HCT116 (cell line): Measurements from ENCODE around the gene TRPV5. TPM values are rescaled to one million over a fixed set of nuclear protein-coding genes. Genes with fewer than 3 reads are reported as not detected.

Experiments used
- ATAC-seq: fragments of 200-7000 bp; cut with Tn5 transposase; 2 replicates; pipeline ENCODE4 v1.9.1; 2020; ENCODE audit warnings: mild to moderate bottlenecking, moderate library complexity
- BruUV-seq: library from RNA; stranded (reverse); fragments of 400-500 nt; replicated peaks from 2 replicates; lab custom pipeline; 2021; lab: Mats Ljungman, UMichigan
- CTCF ChIA-PET: fragments of 300-600 bp; sonication (Branson Sonifier 250); formaldehyde crosslinking; loops from one replicate; lab custom pipeline; 2021; ENCODE audit warnings: antibody characterized with exemption; lab: Charles Lee
- POLR2A ChIA-PET: fragments of 300-600, 350-600 bp; sonication (Branson Sonifier 250); formaldehyde crosslinking; loops from one replicate; lab custom pipeline; 2021; ENCODE audit warnings: antibody characterized with exemption; lab: Charles Lee
- RAD21 ChIA-PET, 2 experiments: fragments of 300-600 bp; sonication (Branson Sonifier 250); formaldehyde crosslinking; loops; one replicate each; lab custom pipeline; 2023; ENCODE audit warnings: low total read pairs in 2 of 2; ENCODE audit not compliant: uncharacterized antibody in 2 of 2, unreplicated experiment in 2 of 2, low non-redundant PET in 1 of 2; lab: Charles Lee
- DNase-seq: peaks from one replicate; pipeline ENCODE4 v3.0.0-alpha.2; 2010; ENCODE audit warnings: low read depth, low spot score
- H2AFZ ChIP-seq: fragments of 200-600 bp; shearing (Covaris generic), sonication (generic); 2 replicates; pipeline ENCODE4 v1.6.1; 2017; ENCODE audit warnings: low read depth, mixed run types, mixed read lengths, antibody characterized with exemption, low read length; ENCODE audit not compliant: poor library complexity, severe bottlenecking
- H3K27ac ChIP-seq: 2 replicates; pipeline ENCODE4 v1.5.1; 2012; ENCODE audit warnings: low read depth, low read length
- H3K27me3 ChIP-seq: fragments of 200-600 bp; sonication (generic); 2 replicates; pipeline ENCODE4 v1.6.1; 2016; ENCODE audit warnings: mixed run types, low read length, mixed read lengths; ENCODE audit not compliant: insufficient read depth
- H3K36me3 ChIP-seq, 2 experiments: fragments of 200-500 bp in 1 of 2; fragments of 200-600 bp in 1 of 2; sonication (Bioruptor generic) in 1 of 2; sonication (generic) in 1 of 2; 2 replicates each; pipeline versions ENCODE4 v1.5.1 to v1.6.1; 2014 to 2016; ENCODE audit warnings: low read length in 2 of 2, inconsistent platforms in 1 of 2, mixed read lengths in 1 of 2, mixed run types in 1 of 2; ENCODE audit not compliant: insufficient read depth in 2 of 2, control insufficient read depth in 1 of 2
- H3K4me1 ChIP-seq, 2 experiments: fragments of 200-600 bp in 1 of 2; sonication (generic) in 1 of 2; 2 replicates each; pipeline versions ENCODE4 v1.5.1 to v1.6.1; 2012 to 2017; ENCODE audit warnings: low read length in 2 of 2, inconsistent platforms in 1 of 2, mild to moderate bottlenecking in 1 of 2, mixed read lengths in 1 of 2, mixed run types in 1 of 2, moderate library complexity in 1 of 2; ENCODE audit not compliant: insufficient read depth in 2 of 2, control insufficient read depth in 1 of 2
- H3K4me2 ChIP-seq: fragments of 200-600 bp; sonication (generic); 2 replicates; pipeline ENCODE4 v1.6.1; 2017; ENCODE audit warnings: mixed run types, low read length, mixed read lengths
- H3K4me3 ChIP-seq, 2 experiments: fragments of 200-600 bp in 1 of 2; sonication (generic) in 1 of 2; replicated peaks in 1 of 2; 2 replicates each; pipeline ENCODE4 v1.5.1; 2011 to 2016; ENCODE audit warnings: low read length in 2 of 2, control low read depth in 1 of 2, low read depth in 1 of 2, mild to moderate bottlenecking in 1 of 2, mixed read lengths in 1 of 2, mixed run types in 1 of 2
- H3K79me2 ChIP-seq: fragments of 200-600 bp; sonication (generic); 2 replicates; pipeline ENCODE4 v1.6.1; 2017; ENCODE audit warnings: mild to moderate bottlenecking, mixed run types, low read length, moderate library complexity, mixed read lengths; ENCODE audit not compliant: insufficient read depth
- H3K9ac ChIP-seq: fragments of 200-600 bp; sonication (generic); 2 replicates; pipeline ENCODE4 v1.6.1; 2016; ENCODE audit warnings: low read length, mixed read lengths
- H3K9me2 ChIP-seq: fragments of 200-600 bp; sonication (generic), shearing (Covaris generic); 2 replicates; pipeline ENCODE4 v1.6.1; 2017; ENCODE audit warnings: mixed run types, mild to moderate bottlenecking, moderate library complexity; ENCODE audit not compliant: insufficient read depth
- H3K9me3 ChIP-seq, 2 experiments: fragments of 200-500 bp in 1 of 2; fragments of 200-600 bp in 1 of 2; sonication (Bioruptor generic) in 1 of 2; sonication (generic) in 1 of 2; 2 replicates each; pipeline ENCODE4 v1.6.1; 2014 to 2017; ENCODE audit warnings: low read length in 2 of 2, mixed read lengths in 2 of 2, inconsistent platforms in 1 of 2, low read depth in 1 of 2, mild to moderate bottlenecking in 1 of 2, mixed run types in 1 of 2, moderate library complexity in 1 of 2; ENCODE audit not compliant: control insufficient read depth in 1 of 2, insufficient read depth in 1 of 2
- H4K20me1 ChIP-seq: fragments of 200-600 bp; sonication (generic), shearing (Covaris generic); 2 replicates; pipeline ENCODE4 v1.6.1; 2017; ENCODE audit warnings: mixed run types, mild to moderate bottlenecking, moderate library complexity; ENCODE audit not compliant: insufficient read depth
- CEBPB ChIP-seq: IDR thresholded peaks from 2 replicates; pipeline ENCODE4 v1.6.1; 2012; ENCODE audit warnings: low read depth
- ELF1 ChIP-seq: IDR thresholded peaks from 2 replicates; pipeline ENCODE4 v1.6.1; 2012; ENCODE audit warnings: low read depth, borderline replicate concordance
- EZH2 ChIP-seq: fragments of 200-600 bp; sonication (generic); IDR thresholded peaks from 2 replicates; pipeline ENCODE4 v1.6.1; 2017; ENCODE audit warnings: antibody characterized with exemption, mixed run types
- EZH2phosphoT487 ChIP-seq: fragments of 200-600 bp; IDR thresholded peaks from 2 replicates; pipeline ENCODE4 v1.6.1; 2018; ENCODE audit warnings: antibody characterized with exemption, borderline replicate concordance
- JUND ChIP-seq: IDR thresholded peaks from 2 replicates; pipeline ENCODE4 v1.6.1; 2012
- RAD21 ChIP-seq: IDR thresholded peaks from 2 replicates; pipeline ENCODE4 v1.6.1; 2012; ENCODE audit warnings: low read depth, mild to moderate bottlenecking
- SIN3A ChIP-seq: IDR thresholded peaks from 2 replicates; pipeline ENCODE4 v1.6.1; 2012; ENCODE audit warnings: low read depth
- SP1 ChIP-seq: IDR thresholded peaks from 2 replicates; pipeline ENCODE4 v1.6.1; 2012; ENCODE audit warnings: low read depth
- TCF7L2 ChIP-seq: IDR thresholded peaks from 2 replicates; pipeline ENCODE4 v1.7.0; 2011; ENCODE audit warnings: borderline replicate concordance, inconsistent platforms; ENCODE audit not compliant: insufficient read depth, insufficient read length; ENCODE audit errors: extremely low read depth
- intact Hi-C: fragments of 100-400 bp; cut with micrococcal nuclease; formaldehyde crosslinking; loops from 2 replicates; pipeline ENCODE4 v1.10.0; 2022
- total RNA-seq: library from RNA; stranded (reverse); gene quantifications from one replicate; pipeline ENCODE4 v1.2.1, GENCODE V29; 2021; ENCODE audit not compliant: unreplicated experiment
- TF ChIP-seq, protein P1 (sequence below), 3 experiments: fragments of 200-600 bp in 1 of 3; sonication (generic) in 1 of 3; IDR thresholded peaks in 2 of 3; conservative IDR thresholded peaks in 1 of 3; 2 replicates each; pipeline ENCODE4 v1.5.1; 2012 to 2017; ENCODE audit warnings: low read depth in 2 of 3, low read length in 2 of 3, antibody characterized with exemption in 1 of 3, borderline replicate concordance in 1 of 3, control low read depth in 1 of 3, mild to moderate bottlenecking in 1 of 3, mixed read lengths in 1 of 3, mixed run types in 1 of 3, moderate library complexity in 1 of 3; ENCODE audit not compliant: insufficient read depth in 1 of 3

The TRPV5 gene
- total RNA-seq, 1 experiment from 2014 or later, result not detected

DNA sequence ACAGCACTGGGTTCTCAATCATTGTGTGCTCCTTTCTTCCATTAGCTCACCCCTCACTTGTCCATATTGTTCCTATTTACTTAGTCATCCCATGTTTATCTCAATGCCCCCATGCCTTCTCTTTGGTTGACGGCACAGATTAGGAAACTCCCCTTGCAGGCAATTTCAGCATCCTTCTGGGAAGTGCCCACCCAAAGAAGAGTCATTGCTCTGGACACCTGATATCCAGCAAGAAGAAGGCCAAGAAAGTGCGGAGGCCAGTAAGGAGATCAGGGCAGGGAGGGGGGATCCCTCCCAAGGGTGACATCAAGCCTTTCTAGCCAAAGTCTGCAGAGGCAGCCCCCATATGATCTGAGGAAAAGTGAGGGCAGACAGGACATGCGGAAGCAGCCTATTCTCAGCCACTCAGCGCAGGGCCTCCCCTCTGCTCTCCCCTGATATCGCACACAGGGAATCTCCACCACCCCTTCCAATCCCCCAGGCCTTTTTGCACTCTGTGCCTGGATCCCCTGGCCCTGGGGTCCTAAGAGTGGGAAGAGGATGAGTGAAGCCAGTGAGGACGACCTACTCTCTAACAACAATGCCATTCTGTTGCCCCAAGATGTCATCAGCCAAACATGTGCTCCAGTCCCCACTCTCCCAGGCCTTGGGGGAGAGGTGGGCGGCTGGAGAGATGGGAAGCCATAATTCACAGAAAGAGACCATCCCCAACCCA lies 49.8 kb downstream of the TRPV5 start:
- no peaks in the 10 kb centered on the region for H3K36me3 ChIP-seq
- POLR2A ChIA-PET, result no interaction called here
- H3K4me2 ChIP-seq, result no peak overlapping the region
- H3K4me3 ChIP-seq, result no peak overlapping the region
- no peaks in the 10 kb centered on the region for H3K9me2 ChIP-seq
- RAD21 ChIA-PET, result no interaction called here
- peaks cover 4 to 10% of the 10 kb centered on the region in 2 experiments; a peak in 3 of 4 replicates for H3K4me1 ChIP-seq
- CTCF ChIA-PET, result interaction anchor here (1.6 kb wide), 1 partner anchor 118 kb away, joined by 4 read pairs; no protein-coding TSS in a partner anchor
- no peak overlapping the region for H3K27ac ChIP-seq
- no peak overlapping the region for H2AFZ ChIP-seq
- no peaks in the 10 kb centered on the region for H3K9me3 ChIP-seq
- no peak overlapping the region for H3K9ac ChIP-seq
- no TSS peak for BruUV-seq
- peaks cover 6% of the 10 kb centered on the region; the same call in 1 of the 2 replicates for H3K27me3 ChIP-seq
- no peak for ATAC-seq
- no peaks in the 10 kb centered on the region for H3K79me2 ChIP-seq
- H4K20me1 ChIP-seq, result no peaks in the 10 kb centered on the region
- intact Hi-C loops, result no loop called here
- DNase-seq, result no peak
- TF ChIP-seq RAD21 (no peak), EZH2phosphoT487 (no peak), CEBPB (no peak), SIN3A (no peak), SP1 (no peak), TCF7L2 (no peak), EZH2 (no peak), JUND (no peak), ELF1 (no peak)
- TF ChIP-seq, protein P1, sequence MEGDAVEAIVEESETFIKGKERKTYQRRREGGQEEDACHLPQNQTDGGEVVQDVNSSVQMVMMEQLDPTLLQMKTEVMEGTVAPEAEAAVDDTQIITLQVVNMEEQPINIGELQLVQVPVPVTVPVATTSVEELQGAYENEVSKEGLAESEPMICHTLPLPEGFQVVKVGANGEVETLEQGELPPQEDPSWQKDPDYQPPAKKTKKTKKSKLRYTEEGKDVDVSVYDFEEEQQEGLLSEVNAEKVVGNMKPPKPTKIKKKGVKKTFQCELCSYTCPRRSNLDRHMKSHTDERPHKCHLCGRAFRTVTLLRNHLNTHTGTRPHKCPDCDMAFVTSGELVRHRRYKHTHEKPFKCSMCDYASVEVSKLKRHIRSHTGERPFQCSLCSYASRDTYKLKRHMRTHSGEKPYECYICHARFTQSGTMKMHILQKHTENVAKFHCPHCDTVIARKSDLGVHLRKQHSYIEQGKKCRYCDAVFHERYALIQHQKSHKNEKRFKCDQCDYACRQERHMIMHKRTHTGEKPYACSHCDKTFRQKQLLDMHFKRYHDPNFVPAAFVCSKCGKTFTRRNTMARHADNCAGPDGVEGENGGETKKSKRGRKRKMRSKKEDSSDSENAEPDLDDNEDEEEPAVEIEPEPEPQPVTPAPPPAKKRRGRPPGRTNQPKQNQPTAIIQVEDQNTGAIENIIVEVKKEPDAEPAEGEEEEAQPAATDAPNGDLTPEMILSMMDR (IDR thresholded peaks at IDR 0.05 in 2 of 3, conservative IDR thresholded peaks at IDR 0.05 in 1 of 3; ENCODE audit: borderline replicate concordance in 1 of 3, insufficient read depth in 1 of 3, low read depth in 2 of 3, low read length in 2 of 3), result no peak
- TF ChIP-seq, all 23 proteins: peak for 0
